Left ventricle myocardium inferior (tissue), 1 donor: ENCODE measurements around the gene RXRA. TPM values are rescaled to one million over a fixed set of nuclear protein-coding genes. Genes with fewer than 3 reads are reported as not detected.

Source experiments
- DNase-seq: peaks from one replicate; pipeline ENCODE4 v3.0.0-alpha.2; 2020
- H3K27ac ChIP-seq: fragments of 200-600 bp; replicated peaks from 2 replicates; pipeline ENCODE4 v1.8.0; 2021
- H3K27me3 ChIP-seq: fragments of 200-600 bp; 2 replicates; pipeline ENCODE4 v1.8.0; 2021; ENCODE audit warnings: low read depth
- H3K36me3 ChIP-seq: fragments of 200-600 bp; 2 replicates; pipeline ENCODE4 v1.8.0; 2021
- H3K4me1 ChIP-seq: fragments of 200-600 bp; 2 replicates; pipeline ENCODE4 v1.8.0; 2021
- H3K4me3 ChIP-seq: fragments of 200-600 bp; 2 replicates; pipeline ENCODE4 v1.8.0; 2021; ENCODE audit warnings: mild to moderate bottlenecking, moderate library complexity
- H3K9me3 ChIP-seq: fragments of 200-600 bp; replicated peaks from 2 replicates; pipeline ENCODE4 v1.8.0; 2021
- intact Hi-C: fragments of 100-400 bp; cut with micrococcal nuclease; formaldehyde crosslinking; loops from one replicate; pipeline ENCODE4 v1.11.0; 2022
- total RNA-seq: library from RNA; stranded (reverse); fragmentation: NEBNext Ultra II Directional; extraction: Animal tissue kit (Norgen Biotek cat#: 25700); gene quantifications from one replicate; pipeline ENCODE4 v1.2.1, GENCODE V29; 2021
- TF ChIP-seq, protein P1 (sequence below): fragments of 200-600 bp; IDR thresholded peaks from 2 replicates; pipeline ENCODE4 v1.8.0; 2021; ENCODE audit warnings: antibody characterized with exemption, mild to moderate bottlenecking, borderline replicate concordance
- donor health status: DM: no; HTN: yes; CAD: no; lungs with severe emphysema.

The RXRA gene
- total RNA-seq, 1 donor from 2014 or later: 57.1 TPM

DNA sequence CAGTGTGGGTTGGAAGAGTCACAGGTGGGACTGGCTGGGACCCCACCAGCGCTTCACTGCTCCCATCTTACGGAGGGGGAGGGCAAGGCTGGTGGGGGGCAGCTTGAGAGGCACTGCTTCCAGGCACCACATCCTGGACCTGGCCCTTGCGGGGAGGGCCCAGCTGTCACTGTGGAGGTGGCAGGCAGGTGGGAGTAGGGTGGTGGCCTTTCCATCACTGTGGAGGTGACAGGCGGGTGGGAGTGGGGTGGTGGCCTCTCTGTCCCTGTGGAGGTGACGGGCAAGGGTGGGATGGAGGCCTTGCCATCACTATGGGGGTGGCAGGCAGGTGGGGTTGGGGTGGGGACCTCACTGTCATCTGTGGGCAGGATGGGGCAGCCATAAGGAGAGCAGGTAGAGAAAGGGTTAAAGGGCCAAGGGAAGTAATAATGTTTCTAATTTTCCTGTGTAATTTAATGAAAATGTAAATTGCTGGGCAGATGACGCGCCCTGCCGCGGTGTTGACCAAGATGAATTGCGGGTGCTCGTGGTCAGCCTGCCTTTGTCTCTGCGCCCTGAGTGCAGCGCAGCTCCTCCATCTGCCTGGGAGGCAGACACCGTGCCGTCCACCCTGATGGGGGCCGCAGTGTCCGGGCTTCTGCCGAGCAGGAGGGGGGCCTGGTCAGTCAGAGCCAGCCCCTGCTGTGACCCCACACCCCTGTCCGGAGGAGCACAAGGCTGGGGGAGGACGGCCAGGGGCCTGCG lies 20.8 kb downstream of the RXRA start:
- H3K27ac ChIP-seq: no peak overlapping the region
- intact Hi-C loops: no loop called here

DNA sequence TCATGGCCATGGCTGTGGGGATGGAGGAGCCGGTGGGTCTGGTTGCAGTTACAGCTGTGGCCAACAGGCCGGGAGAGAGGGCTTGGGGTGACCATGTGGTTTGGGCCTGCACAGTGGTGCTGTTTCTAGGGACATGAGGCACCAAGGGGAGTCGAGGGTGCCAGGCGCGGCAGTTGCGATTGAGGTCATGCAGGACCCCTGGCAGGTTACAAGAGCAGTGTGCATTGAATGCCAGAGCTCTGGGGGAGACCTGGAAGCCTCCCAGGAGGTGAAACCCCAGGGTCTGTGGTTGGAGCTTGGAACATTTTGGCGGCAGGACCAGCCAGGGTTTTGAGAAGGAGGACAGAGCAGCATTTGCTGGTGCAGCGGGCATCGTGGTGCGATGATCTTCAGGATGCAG lies 21.7 kb downstream of the RXRA start:
- TF ChIP-seq, protein P1, sequence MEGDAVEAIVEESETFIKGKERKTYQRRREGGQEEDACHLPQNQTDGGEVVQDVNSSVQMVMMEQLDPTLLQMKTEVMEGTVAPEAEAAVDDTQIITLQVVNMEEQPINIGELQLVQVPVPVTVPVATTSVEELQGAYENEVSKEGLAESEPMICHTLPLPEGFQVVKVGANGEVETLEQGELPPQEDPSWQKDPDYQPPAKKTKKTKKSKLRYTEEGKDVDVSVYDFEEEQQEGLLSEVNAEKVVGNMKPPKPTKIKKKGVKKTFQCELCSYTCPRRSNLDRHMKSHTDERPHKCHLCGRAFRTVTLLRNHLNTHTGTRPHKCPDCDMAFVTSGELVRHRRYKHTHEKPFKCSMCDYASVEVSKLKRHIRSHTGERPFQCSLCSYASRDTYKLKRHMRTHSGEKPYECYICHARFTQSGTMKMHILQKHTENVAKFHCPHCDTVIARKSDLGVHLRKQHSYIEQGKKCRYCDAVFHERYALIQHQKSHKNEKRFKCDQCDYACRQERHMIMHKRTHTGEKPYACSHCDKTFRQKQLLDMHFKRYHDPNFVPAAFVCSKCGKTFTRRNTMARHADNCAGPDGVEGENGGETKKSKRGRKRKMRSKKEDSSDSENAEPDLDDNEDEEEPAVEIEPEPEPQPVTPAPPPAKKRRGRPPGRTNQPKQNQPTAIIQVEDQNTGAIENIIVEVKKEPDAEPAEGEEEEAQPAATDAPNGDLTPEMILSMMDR: no peak
- H3K4me1 ChIP-seq: peaks cover 100% of the 10 kb centered on the region
- H3K27ac ChIP-seq: no peak overlapping the region
- H3K9me3 ChIP-seq: no peaks in the 10 kb centered on the region
- no peak overlapping the region for H3K4me3 ChIP-seq
- no peak for DNase-seq
- intact Hi-C loops: no loop called here
- H3K36me3 ChIP-seq: no peaks in the 10 kb centered on the region
- no peaks in the 10 kb centered on the region for H3K27me3 ChIP-seq

More for the DNA sequence above, 20.8 kb downstream of the RXRA start:
- Histone ChIP-seq H3K27me3 (no peaks in the 10 kb centered on the region), H3K4me3 (no peak overlapping the region), H3K9me3 (no peaks in the 10 kb centered on the region), H3K36me3 (no peaks in the 10 kb centered on the region), H3K4me1 (peaks cover 100% of the 10 kb centered on the region)
- TF ChIP-seq, protein P1: no peak
- no peak for DNase-seq

DNA sequence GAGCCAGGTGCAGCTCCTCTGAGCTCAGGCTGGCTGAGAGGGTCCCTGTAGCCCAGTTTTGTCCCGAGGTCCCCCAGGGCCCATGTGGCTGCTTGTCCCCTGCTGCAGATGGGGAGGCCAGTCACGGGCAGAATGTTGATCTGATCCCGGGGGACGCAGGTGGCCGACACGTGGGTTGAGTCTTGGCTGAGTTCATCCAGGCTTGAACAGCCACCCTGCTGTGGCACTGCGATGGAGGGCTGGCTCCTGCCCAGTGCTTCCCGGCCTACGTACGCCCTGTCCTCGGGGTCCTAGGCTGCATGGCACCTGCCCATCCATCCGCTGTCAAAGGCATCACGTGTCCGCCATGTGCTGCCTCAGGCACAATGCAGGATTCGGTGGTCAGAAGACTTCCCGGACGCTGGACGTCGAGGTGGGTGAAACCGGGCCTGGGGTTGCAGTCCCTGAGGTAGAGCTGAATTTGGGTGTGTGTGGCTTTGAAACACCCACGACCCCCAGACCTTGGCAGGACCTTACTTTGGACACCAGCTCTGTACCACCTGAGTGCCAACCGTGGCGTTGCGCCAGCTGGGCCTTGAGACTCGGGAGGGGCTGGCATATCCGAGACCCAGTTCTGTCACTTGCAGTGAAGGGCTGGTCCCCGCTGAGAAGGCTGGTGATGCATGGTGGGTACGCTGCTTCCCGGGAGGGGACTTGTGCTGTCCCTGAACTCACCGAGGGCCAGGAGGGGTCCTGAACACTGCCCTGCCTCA lies 22.3 kb downstream of the RXRA start:
- no peak overlapping the region for H3K27ac ChIP-seq
- peaks cover 100% of the 10 kb centered on the region for H3K4me1 ChIP-seq
- intact Hi-C loops: no loop called here
- H3K36me3 ChIP-seq: no peaks in the 10 kb centered on the region
- H3K4me3 ChIP-seq: no peak overlapping the region
- H3K27me3 ChIP-seq: no peaks in the 10 kb centered on the region
- TF ChIP-seq, protein P1: no peak
- no peaks in the 10 kb centered on the region for H3K9me3 ChIP-seq
- no peak for DNase-seq

DNA sequence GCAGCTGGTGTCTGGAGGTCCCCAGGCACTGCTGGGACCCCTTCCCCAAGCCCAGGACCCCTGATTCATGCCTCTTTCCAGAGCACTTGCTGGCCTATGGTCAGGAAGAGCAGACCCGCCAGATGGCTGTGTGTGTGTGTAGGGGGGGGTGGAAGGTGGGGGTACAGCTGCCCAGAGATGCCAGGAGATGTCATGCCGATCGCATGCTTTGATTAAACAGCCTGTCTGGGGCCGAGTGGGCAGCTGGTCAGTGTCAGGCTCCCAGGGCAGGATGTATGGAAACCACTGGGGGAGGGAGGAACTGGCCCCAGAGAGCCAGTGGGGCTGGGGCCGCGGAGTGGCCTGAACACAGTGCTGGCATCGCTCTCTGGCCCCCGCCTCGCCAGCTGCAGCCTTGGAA lies 23.7 kb downstream of the RXRA start:
- H3K36me3 ChIP-seq: no peaks in the 10 kb centered on the region
- TF ChIP-seq, protein P1: no peak
- H3K27me3 ChIP-seq: no peaks in the 10 kb centered on the region
- no peak for DNase-seq
- H3K4me3 ChIP-seq: no peak overlapping the region
- intact Hi-C loops: no loop called here
- no peaks in the 10 kb centered on the region for H3K9me3 ChIP-seq
- peak overlapping the region; percentile 27 for H3K27ac ChIP-seq
- peaks cover 100% of the 10 kb centered on the region for H3K4me1 ChIP-seq

DNA sequence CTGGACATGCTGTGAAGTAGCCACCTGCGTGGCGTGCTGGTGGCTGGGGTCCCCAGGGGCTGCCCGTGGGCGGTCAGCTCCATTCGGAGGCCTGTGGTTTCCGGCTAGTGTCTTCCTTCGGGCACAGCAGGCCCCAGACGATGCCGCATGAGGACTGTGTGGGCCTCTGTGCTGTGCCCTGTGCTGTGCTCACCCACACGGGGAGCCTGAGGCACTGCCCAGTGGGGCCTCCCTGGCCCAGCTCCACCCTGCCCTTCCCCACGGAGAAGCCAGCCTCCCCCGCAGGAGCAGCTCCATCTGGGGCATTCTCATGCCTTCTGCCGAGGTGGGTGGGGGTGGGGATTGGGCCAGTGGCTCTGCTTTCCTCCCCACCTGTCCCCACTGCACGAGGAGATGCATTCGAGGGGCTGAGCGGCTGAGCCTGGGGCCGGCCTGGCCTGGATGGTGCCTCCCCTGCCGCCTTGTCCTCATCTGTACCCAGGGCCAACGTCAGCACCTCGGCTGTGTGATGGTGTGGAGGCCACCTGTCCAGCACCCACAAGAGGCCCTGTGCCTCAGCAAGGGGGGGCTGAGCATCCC lies 24.2 kb downstream of the RXRA start:
- H3K9me3 ChIP-seq: no peaks in the 10 kb centered on the region
- H3K36me3 ChIP-seq: no peaks in the 10 kb centered on the region
- H3K4me3 ChIP-seq: no peak overlapping the region
- no peak for DNase-seq
- H3K4me1 ChIP-seq: peaks cover 100% of the 10 kb centered on the region
- no peaks in the 10 kb centered on the region for H3K27me3 ChIP-seq
- TF ChIP-seq, protein P1: no peak
- intact Hi-C loops: no loop called here
- peak overlapping the region; percentile 27 for H3K27ac ChIP-seq
